HEK293 (cell line): Measurements from ENCODE around the gene SSH3.

Experiments used
- CTCF ChIA-PET: fragments of 350-600 bp; formaldehyde crosslinking; extraction: SDS; loops from one replicate; lab custom pipeline; 2021; ENCODE audit warnings: antibody characterized with exemption; lab: Yijun Ruan, JAX
- POLR2A ChIA-PET: fragments of 300-600 bp; formaldehyde crosslinking; extraction: SDS; loops from one replicate; lab custom pipeline; 2020; ENCODE audit warnings: antibody characterized with exemption, inconsistent platforms; lab: Yijun Ruan, JAX
- H3K27ac ChIP-seq: fragments of 200-500 bp; sonication (Bioruptor generic); 2 replicates; pipeline ENCODE4 v1.5.1; 2014; ENCODE audit warnings: low read depth, low read length, control low read depth, inconsistent platforms; ENCODE audit errors: extremely low read depth
- H3K36me3 ChIP-seq, 2 experiments: fragments of 200-500 bp in 1 of 2; sonication (Bioruptor generic) in 1 of 2; 1 replicate in 1 of 2; 2 replicates in 1 of 2; pipeline ENCODE4 v1.5.1; 2014 to 2017; ENCODE audit warnings: inconsistent platforms in 2 of 2, low read length in 2 of 2; ENCODE audit not compliant: control insufficient read depth in 2 of 2, insufficient read depth in 1 of 2
- H3K4me1 ChIP-seq: fragments of 200-500 bp; sonication (Bioruptor generic); 2 replicates; pipeline ENCODE4 v1.5.1; 2014; ENCODE audit warnings: mild to moderate bottlenecking, low read length, inconsistent platforms; ENCODE audit not compliant: control insufficient read depth, insufficient read depth
- H3K4me3 ChIP-seq: 2 replicates; pipeline ENCODE4 v1.5.1; 2011; ENCODE audit warnings: low read depth, mild to moderate bottlenecking, control low read depth, low read length, moderate library complexity
- H3K9me3 ChIP-seq: fragments of 200-500 bp; sonication (Bioruptor generic); 2 replicates; pipeline ENCODE4 v1.5.1; 2014; ENCODE audit warnings: low read depth, low read length, inconsistent platforms; ENCODE audit not compliant: control insufficient read depth, insufficient read depth
- HIC1 ChIP-seq: fragments of 450-650 bp; formaldehyde crosslinking; IDR thresholded peaks from 2 replicates; pipeline ENCODE4 v1.5.1; 2016; ENCODE audit warnings: missing biosample characterization, missing genetic modification characterization
- HOXC10 ChIP-seq: sonication (generic); formaldehyde crosslinking; IDR thresholded peaks from 2 replicates; pipeline ENCODE4 v1.8.1; 2023; ENCODE audit warnings: mild to moderate bottlenecking, missing genetic modification reagents
- KLF8 ChIP-seq: fragments of 450-650 bp; formaldehyde crosslinking; IDR thresholded peaks from 2 replicates; pipeline ENCODE4 v1.5.1; 2016; ENCODE audit warnings: missing biosample characterization, missing genetic modification characterization
- PRDM4 ChIP-seq: fragments of 450-650 bp; formaldehyde crosslinking; IDR thresholded peaks from 2 replicates; pipeline ENCODE4 v1.5.1; 2017; ENCODE audit warnings: missing biosample characterization, missing genetic modification characterization
- REST ChIP-seq: fragments of 450-650 bp; formaldehyde crosslinking; IDR thresholded peaks from 2 replicates; pipeline ENCODE4 v1.5.1; 2016; ENCODE audit warnings: missing biosample characterization, missing genetic modification characterization
- TCF7L2 ChIP-seq: IDR thresholded peaks from 2 replicates; pipeline ENCODE4 v1.6.1; 2011; ENCODE audit warnings: low read depth, mild to moderate bottlenecking, inconsistent platforms, low read length, moderate library complexity, borderline replicate concordance
- ZBTB17 ChIP-seq: fragments of 450-650 bp; formaldehyde crosslinking; IDR thresholded peaks from 2 replicates; pipeline ENCODE4 v1.5.1; 2016; ENCODE audit warnings: missing biosample characterization, missing genetic modification characterization
- ZNF133 ChIP-seq: fragments of 450-650 bp; formaldehyde crosslinking; IDR thresholded peaks from 2 replicates; pipeline ENCODE4 v1.5.1; 2016; ENCODE audit warnings: missing biosample characterization, missing genetic modification characterization
- ZNF146 ChIP-seq: fragments of 450-650 bp; formaldehyde crosslinking; IDR thresholded peaks from 2 replicates; pipeline ENCODE4 v1.5.1; 2016; ENCODE audit warnings: missing biosample characterization, missing genetic modification characterization
- ZNF148 ChIP-seq: fragments of 450-650 bp; formaldehyde crosslinking; IDR thresholded peaks from 2 replicates; pipeline ENCODE4 v1.5.0; 2017; ENCODE audit warnings: missing biosample characterization, missing genetic modification characterization, borderline replicate concordance
- ZNF211 ChIP-seq: fragments of 450-650 bp; formaldehyde crosslinking; IDR thresholded peaks from 2 replicates; pipeline ENCODE4 v1.5.1; 2016; ENCODE audit warnings: low read depth, missing biosample characterization, missing genetic modification characterization
- ZNF350 ChIP-seq: fragments of 450-650 bp; formaldehyde crosslinking; IDR thresholded peaks from 2 replicates; pipeline ENCODE4 v1.5.0; 2017; ENCODE audit warnings: missing biosample characterization, mild to moderate bottlenecking, missing genetic modification characterization
- ZNF433 ChIP-seq: fragments of 450-650 bp; formaldehyde crosslinking; IDR thresholded peaks from 2 replicates; pipeline ENCODE4 v1.5.1; 2016; ENCODE audit warnings: missing biosample characterization, missing genetic modification characterization, low read depth
- ZNF664 ChIP-seq: fragments of 450-650 bp; formaldehyde crosslinking; IDR thresholded peaks from 2 replicates; pipeline ENCODE4 v1.5.1; 2016; ENCODE audit warnings: missing biosample characterization, missing genetic modification characterization

The SSH3 gene

GRCh38 chr11:67332081-67332691 is 28.9 kb downstream of the SSH3 start:
- TF ChIP-seq ZNF211 (tag by site-specific recombination), result no peak
- TF ChIP-seq HOXC10, result no peak
- TF ChIP-seq PRDM4, result no peak
- TF ChIP-seq, all 188 proteins: peak for 0
- no peak overlapping the region for H3K27ac ChIP-seq
- no peaks in the 10 kb centered on the region for H3K4me1 ChIP-seq
- ChIA-PET CTCF (interaction anchor here (0.6 to 8.6 kb wide), 4 partner anchors 13 to 249 kb away, joined by 3 to 39 read pairs (median 4); no protein-coding TSS in a partner anchor), POLR2A (interaction anchor here (0.6 to 0.7 kb wide), 4 partner anchors 19 to 221 kb away, joined by 3 to 11 read pairs (median 6); no protein-coding TSS in a partner anchor)
- H3K36me3 ChIP-seq, result no peaks in the 10 kb centered on the region
- no peak overlapping the region for H3K4me3 ChIP-seq
- H3K9me3 ChIP-seq, result no peaks in the 10 kb centered on the region

- POLR2A ChIA-PET, result interaction anchor here (1.1 kb wide), 1 partner anchor 98 kb away, joined by 3 read pairs; no protein-coding TSS in a partner anchor
- TF ChIP-seq ZNF146 (tag by site-specific recombination) (peak; percentile 80), ZNF133 (tag by site-specific recombination) (no peak), ZNF664 (no peak), KLF8 (tag by site-specific recombination) (no peak)
- Histone ChIP-seq H3K36me3 (no peaks in the 10 kb centered on the region), H3K4me1 (no peaks in the 10 kb centered on the region), H3K27ac (no peak overlapping the region), H3K4me3 (no peak overlapping the region), H3K9me3 (no peaks in the 10 kb centered on the region)
- CTCF ChIA-PET, result interaction anchor here (0.6 to 8.6 kb wide), 5 partner anchors 8 to 75 kb away, joined by 3 to 39 read pairs (median 6); no protein-coding TSS in a partner anchor
These were observed 33.9 kb downstream of the SSH3 start for GRCh38 chr11:67337257-67337656.

- Histone ChIP-seq H3K36me3 (no peaks in the 10 kb centered on the region), H3K4me3 (no peak overlapping the region), H3K27ac (no peak overlapping the region), H3K9me3 (no peaks in the 10 kb centered on the region), H3K4me1 (no peaks in the 10 kb centered on the region)
- CTCF ChIA-PET, result interaction anchor here (0.6 to 6.6 kb wide), 8 partner anchors 11 to 249 kb away, joined by 3 to 58 read pairs (median 7); partner anchors contain the start of gene POLD4
- POLR2A ChIA-PET, result interaction anchor here (0.6 to 0.7 kb wide), 2 partner anchors 27 to 28 kb away, joined by 3 to 5 read pairs; no protein-coding TSS in a partner anchor
- TF ChIP-seq ZNF350 (tag by site-specific recombination), result no peak
These were observed 40.9 kb downstream of the SSH3 start for GRCh38 chr11:67344264-67344663.

- Histone ChIP-seq H3K27ac (no peak overlapping the region), H3K4me1 (no peaks in the 10 kb centered on the region), H3K9me3 (no peaks in the 10 kb centered on the region), H3K36me3 (no peaks in the 10 kb centered on the region), H3K4me3 (no peak overlapping the region)
- ChIA-PET CTCF (interaction anchor here (0.6 to 6.6 kb wide), 29 partner anchors 8 to 1263 kb away, joined by 3 to 58 read pairs (median 5); partner anchors contain the start of gene POLD4), POLR2A (interaction anchor here (1.1 to 1.9 kb wide), 2 partner anchors 28 to 47 kb away, joined by 3 to 8 read pairs; partner anchors contain the start of gene RAD9A)
- TF ChIP-seq HIC1 (tag by site-specific recombination) (no peak), ZNF433 (tag by site-specific recombination) (no peak), ZNF148 (tag by site-specific recombination) (no peak), ZBTB17 (tag by site-specific recombination) (no peak), TCF7L2 (no peak), REST (tag by site-specific recombination) (no peak)
These were observed 42.1 kb downstream of the SSH3 start for GRCh38 chr11:67345247-67345919.
